Activated CD4-positive, alpha-beta T cell treated with anti-CD3 and anti-CD28 coated beads, Interleukin-10, Interleukin-2, amounts not matched to agents 100 ng/mL and 50 ng/mL, durations not matched to agents 16 hours and 8 hours (primary cell): ENCODE results near the gene HES4.
"Not testable (repeated sequence)": the region's sequence is repeated elsewhere in the genome, so short reads cannot be mapped to it uniquely, and the experiment has no call there.

ENCODE experiments used
- DNase-seq: peaks from one replicate; pipeline ENCODE4 v3.0.0-alpha.2; 2020

The HES4 gene

GRCh38 chr1:997993-998744 is 1.7 kb downstream of the HES4 start:
- no peak for DNase-seq

- DNase-seq, result no peak
These were observed 2.2 kb downstream of the HES4 start for GRCh38 chr1:997713-997992.

GRCh38 chr1:996851-997712 is 2.8 kb downstream of the HES4 start:
- DNase-seq, result no peak

GRCh38 chr1:995665-996633 is 3.9 kb downstream of the HES4 start:
- DNase-seq, result no peak

- DNase-seq, result not testable (repeated sequence)
These were observed 5.4 kb downstream of the HES4 start for GRCh38 chr1:994546-994945.

- DNase-seq, result no peak
These were observed 6.4 kb downstream of the HES4 start for GRCh38 chr1:993379-993995.

- DNase-seq, result peak; percentile 58
These were observed 7.5 kb downstream of the HES4 start for GRCh38 chr1:992362-992761.

GRCh38 chr1:991895-992294 is 8.0 kb downstream of the HES4 start:
- no peak for DNase-seq

- DNase-seq, result not testable (repeated sequence)
These were observed 8.6 kb downstream of the HES4 start for GRCh38 chr1:991275-991674.

GRCh38 chr1:988061-988460 is 11.8 kb downstream of the HES4 start:
- DNase-seq, result not testable (repeated sequence)

GRCh38 chr1:985126-985525 is 14.8 kb downstream of the HES4 start:
- DNase-seq, result no peak

- DNase-seq, result no peak
These were observed 15.5 kb downstream of the HES4 start for GRCh38 chr1:984476-984814.

GRCh38 chr1:983798-984475 is 16.0 kb downstream of the HES4 start:
- peak; percentile 59 for DNase-seq

- no peak for DNase-seq
These were observed 17.0 kb downstream of the HES4 start for GRCh38 chr1:982765-983436.

- DNase-seq, result no peak
These were observed 17.8 kb downstream of the HES4 start, which contains the start of gene PERM1 for GRCh38 chr1:981955-982558. Gene PERM1, minus strand, starts transcription at chr1:982093. Its CDS starts 1,064 bp downstream, at chr1:981029.

- no peak for DNase-seq
These were observed 18.4 kb downstream of the HES4 start for GRCh38 chr1:981491-981954.

- DNase-seq, result no peak
These were observed 19.1 kb downstream of the HES4 start for GRCh38 chr1:980602-981395.

GRCh38 chr1:980137-980571 is 19.7 kb downstream of the HES4 start:
- DNase-seq, result no peak

- DNase-seq, result no peak
These were observed 20.2 kb downstream of the HES4 start for GRCh38 chr1:979744-980072.
